CD4-positive, alpha-beta T cell treated with Interleukin-4 for 4 hours (primary cell): ENCODE results near the gene ADAMTSL4.
"Not testable (repeated sequence)": the region's sequence is repeated elsewhere in the genome, so short reads cannot be mapped to it uniquely, and the experiment has no call there.

Source experiments
- DNase-seq: peaks from one replicate; pipeline ENCODE4 v3.0.0-alpha.2; 2020

The ADAMTSL4 gene

DNA sequence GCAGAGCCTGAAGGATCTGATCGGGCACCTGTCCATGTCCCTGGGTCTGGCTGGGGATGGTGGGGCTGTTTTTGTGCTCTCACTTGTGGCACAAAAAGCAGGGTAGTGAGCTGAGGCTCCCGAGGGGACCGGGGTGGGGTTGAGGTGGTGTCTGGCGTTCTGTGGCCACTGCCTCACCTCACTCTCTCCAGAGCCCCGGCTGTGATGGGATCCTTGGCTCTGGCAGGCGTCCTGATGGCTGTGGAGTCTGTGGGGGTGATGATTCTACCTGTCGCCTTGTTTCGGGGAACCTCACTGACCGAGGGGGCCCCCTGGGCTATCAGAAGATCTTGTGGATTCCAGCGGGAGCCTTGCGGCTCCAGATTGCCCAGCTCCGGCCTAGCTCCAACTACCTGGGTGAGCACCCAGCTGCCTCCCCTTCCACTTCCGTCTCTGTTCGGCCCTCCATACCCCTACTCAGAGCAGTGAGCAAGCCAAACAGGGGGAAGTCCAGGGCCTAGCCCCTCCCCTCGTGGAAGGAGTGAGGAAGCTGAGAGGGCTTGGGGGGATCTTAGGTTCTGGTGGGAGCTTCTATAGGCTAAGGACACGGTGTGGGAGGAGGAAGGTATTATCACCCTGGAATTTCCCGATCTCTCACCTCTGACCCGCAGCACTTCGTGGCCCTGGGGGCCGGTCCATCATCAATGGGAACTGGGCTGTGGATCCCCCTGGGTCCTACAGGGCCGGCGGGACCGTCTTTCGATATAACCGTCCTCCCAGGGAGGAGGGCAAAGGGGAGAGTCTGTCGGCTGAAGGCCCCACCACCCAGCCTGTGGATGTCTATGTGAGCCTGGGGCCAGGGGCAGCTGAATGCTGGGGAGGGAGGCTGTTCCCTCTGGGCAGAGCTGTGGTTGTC is 7.0 kb downstream of the ADAMTSL4 start:
- no peak for DNase-seq

DNA sequence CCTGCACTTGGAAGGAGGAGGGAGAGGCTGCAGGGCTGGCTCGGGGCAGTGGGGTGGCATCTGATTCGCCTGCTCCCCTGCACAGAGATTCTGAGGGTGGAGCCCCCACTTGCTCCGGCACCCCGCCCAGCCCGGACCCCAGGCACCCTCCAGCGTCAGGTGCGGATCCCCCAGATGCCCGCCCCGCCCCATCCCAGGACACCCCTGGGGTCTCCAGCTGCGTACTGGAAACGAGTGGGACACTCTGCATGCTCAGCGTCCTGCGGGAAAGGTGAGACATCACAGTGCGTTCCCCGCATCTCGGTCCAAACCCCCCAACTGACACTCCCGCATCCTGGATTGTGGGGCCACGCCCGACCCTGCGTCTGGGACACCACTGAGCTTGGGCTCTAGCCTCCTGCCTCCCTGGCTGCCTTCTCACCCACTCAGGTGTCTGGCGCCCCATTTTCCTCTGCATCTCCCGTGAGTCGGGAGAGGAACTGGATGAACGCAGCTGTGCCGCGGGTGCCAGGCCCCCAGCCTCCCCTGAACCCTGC is 7.9 kb downstream of the ADAMTSL4 start:
- no peak for DNase-seq

DNA sequence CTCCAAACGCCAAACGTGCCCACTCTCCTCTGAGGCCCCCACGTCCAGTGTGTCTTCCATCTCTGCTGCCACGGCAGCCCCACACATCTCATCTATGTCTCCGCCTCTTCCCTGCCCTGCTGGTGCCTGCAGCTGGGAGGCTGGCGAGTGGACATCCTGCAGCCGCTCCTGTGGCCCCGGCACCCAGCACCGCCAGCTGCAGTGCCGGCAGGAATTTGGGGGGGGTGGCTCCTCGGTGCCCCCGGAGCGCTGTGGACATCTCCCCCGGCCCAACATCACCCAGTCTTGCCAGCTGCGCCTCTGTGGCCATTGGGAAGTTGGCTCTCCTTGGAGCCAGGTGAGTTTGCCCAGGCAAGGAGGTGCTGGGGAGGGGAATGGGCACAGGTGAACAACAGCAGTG is 8.6 kb downstream of the ADAMTSL4 start:
- no peak for DNase-seq

DNA sequence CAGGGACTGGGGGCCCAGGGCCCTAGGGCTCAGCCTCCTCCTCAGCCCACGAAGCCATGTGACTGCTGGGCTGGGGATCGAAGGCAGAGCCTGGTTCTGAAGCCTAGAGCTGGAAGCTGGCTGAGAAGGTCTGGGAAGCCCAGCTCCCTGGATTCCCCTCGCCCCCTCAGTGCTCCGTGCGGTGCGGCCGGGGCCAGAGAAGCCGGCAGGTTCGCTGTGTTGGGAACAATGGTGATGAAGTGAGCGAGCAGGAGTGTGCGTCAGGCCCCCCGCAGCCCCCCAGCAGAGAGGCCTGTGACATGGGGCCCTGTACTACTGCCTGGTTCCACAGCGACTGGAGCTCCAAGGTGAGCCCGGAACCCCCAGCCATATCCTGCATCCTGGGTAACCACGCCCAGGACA is 9.1 kb downstream of the ADAMTSL4 start:
- no peak for DNase-seq

DNA sequence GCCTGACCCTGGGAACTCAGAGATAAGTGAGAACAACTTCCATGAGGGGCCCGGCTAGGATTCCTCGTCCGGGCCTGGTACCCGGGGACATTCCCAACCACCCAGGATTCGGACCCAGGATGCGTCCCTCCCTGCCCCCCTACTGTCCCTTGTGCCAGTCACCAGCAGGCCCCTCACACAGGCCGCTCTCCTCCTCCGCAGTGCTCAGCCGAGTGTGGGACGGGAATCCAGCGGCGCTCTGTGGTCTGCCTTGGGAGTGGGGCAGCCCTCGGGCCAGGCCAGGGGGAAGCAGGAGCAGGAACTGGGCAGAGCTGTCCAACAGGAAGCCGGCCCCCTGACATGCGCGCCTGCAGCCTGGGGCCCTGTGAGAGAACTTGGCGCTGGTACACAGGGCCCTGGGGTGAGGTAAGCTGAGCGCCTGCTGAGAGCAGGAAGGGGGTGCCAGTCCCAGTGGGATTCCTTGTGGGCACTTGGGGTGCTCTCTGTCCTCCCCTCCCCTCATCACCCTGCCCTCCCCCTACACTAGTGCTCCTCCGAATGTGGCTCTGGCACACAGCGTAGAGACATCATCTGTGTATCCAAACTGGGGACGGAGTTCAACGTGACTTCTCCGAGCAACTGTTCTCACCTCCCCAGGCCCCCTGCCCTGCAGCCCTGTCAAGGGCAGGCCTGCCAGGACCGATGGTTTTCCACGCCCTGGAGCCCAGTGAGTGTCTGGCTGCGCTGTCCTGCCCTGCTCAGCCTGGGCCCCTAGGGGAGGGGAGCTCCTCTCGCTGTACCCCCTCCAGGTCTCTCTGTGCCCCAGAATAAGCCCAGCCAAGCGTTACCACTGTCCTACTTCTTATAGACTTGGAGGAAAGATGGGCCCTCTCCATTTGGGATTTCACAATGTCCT is 9.8 kb downstream of the ADAMTSL4 start:
- DNase-seq = no peak

DNA sequence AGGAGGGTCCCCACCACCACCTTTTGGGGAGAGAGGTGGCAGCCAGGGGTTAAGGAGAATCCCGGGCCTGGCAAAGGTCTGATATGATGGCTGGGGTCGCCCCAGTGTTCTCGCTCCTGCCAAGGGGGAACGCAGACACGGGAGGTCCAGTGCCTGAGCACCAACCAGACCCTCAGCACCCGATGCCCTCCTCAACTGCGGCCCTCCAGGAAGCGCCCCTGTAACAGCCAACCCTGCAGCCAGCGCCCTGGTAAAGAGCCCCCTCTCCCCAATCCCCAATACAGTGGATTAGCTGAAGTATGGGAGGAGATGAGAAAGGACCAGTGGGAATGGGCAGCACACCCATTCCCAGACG is 10.4 kb downstream of the ADAMTSL4 start:
- DNase-seq = no peak

DNA sequence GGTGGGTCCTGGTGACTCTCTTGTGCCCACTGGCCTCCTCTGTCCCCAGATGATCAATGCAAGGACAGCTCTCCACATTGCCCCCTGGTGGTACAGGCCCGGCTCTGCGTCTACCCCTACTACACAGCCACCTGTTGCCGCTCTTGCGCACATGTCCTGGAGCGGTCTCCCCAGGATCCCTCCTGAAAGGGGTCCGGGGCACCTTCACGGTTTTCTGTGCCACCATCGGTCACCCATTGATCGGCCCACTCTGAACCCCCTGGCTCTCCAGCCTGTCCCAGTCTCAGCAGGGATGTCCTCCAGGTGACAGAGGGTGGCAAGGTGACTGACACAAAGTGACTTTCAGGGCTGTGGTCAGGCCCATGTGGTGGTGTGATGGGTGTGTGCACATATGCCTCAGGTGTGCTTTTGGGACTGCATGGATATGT is 10.8 kb downstream of the ADAMTSL4 start:
- DNase-seq = peak; percentile 67

DNA sequence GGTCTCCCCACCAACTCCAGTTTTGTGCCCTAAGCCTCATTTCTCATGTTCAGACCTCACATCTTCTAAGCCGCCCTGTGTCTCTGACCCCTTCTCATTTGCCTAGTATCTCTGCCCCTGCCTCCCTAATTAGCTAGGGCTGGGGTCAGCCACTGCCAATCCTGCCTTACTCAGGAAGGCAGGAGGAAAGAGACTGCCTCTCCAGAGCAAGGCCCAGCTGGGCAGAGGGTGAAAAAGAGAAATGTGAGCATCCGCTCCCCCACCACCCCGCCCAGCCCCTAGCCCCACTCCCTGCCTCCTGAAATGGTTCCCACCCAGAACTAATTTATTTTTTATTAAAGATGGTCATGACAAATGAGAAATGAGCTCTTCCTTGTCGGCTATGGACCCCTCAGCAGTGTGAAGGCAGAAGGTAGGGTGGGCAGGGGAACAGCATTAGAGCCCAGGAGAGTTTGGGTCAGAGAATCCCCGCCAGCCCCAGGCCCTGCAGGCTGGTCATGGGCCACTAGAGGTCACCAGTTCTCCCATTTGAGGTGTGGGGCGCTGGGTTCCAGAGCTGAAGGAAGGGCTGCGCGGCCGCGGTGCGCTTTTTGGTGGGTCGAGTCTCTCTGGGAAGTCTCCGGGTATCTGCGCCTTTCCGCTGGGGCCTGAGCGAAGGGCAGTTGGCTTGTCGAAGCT is 11.5 kb downstream of the ADAMTSL4 start:
- DNase-seq = peak; percentile 84

DNA sequence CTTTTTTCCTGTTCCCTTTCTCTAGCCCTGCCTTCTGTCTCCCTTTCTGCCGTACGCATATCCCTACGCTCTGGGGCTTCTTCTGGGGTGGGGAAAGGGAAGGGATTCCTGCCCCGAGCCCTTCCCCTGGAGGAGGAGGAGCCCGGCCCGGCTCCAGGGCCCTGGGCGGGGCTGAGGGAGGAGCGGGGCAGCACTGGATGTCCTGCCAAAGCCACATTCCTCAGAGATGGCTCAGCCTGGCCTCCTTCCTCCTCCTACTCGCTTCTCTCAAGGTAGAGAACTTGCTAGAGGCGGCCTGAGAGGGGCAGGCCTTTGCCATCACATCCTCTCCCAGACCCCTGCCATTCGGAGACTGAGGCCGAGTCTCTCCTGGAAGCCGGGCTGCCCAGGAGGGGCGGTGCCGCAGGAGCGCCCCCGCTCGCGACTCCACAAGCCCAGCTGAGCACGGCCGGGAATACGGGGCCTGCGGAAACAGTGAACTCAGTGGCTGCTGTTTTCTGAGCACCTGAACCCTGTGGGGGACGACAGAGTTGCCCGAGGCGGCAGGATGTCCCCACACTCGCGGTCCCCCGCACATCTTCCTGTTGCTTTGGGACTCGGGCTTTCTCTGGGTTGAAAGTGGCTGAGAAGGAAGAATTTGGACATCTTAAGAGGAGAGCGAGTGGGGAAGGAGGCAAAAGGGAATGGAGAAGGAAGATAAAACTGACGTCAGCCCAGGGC is 12.2 kb downstream of the ADAMTSL4 start:
- peak; percentile 64 for DNase-seq

DNA sequence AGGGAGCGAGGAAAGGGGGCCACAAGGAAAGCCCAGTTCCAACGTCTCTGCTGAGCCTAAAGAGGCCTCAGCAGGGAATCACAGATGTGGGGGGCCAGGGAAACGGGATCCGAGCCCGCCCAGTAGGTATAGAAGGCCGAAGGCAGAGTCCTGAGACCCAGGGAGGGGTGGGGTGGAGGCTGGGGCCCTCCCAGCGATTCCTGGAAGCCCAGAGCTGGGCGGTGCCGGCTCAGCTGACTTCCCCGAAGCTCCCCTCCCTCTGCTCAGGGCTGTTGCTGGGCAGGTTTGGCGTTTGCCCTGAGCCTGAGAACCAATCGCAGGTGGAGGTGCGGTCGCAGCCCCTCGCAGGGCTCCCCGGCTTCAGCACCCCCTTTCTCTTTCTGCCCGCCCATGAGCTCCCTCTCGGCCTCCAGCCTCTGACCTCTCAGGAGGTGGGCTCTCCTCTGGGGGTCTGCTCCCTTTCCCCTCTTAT is 12.8 kb downstream of the ADAMTSL4 start:
- DNase-seq = peak; percentile 91

DNA sequence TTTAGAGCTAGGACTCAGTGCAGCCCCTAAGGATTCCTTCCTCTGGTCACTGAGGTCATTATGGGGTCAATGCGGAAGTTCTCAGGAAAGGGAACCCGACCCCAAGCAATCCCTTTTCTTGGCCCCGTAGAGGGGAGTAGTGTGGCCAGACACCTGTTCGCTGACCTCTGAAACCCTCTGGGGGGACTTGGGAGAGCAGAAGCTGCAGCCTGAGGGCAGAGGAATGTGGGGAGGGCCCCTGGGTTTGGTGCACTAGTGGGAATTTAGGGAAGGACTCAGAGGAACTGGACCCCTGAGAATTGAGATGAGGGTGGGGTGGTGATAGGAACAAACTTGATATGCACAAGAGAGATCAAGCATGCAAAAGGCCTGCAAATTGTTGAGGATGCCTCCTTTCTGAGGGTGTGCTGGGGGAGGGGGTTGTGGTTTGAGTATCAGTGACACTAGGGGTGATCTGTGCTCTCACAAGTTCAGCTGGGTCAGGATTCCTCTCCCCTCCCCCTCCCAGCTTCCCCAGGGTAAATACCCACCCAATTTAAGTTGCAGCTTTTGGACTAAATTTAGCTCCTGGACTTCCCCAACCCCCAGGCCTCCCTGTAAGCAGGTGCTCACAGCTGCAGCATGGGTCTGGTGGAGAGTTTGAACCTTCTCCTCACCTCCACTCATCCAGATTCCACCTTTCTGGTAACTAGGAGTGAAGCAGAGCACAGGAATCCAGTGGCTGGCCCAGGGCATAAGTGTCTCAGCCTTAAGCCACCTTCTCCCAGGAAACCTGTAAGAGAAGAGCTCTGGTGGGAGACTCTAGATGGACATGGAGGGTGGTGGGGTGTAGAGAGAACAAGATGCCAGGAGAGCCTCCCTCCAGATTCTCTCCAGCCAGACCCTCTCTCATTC is 13.5 kb downstream of the ADAMTSL4 start:
- DNase-seq = peak; percentile 95

DNA sequence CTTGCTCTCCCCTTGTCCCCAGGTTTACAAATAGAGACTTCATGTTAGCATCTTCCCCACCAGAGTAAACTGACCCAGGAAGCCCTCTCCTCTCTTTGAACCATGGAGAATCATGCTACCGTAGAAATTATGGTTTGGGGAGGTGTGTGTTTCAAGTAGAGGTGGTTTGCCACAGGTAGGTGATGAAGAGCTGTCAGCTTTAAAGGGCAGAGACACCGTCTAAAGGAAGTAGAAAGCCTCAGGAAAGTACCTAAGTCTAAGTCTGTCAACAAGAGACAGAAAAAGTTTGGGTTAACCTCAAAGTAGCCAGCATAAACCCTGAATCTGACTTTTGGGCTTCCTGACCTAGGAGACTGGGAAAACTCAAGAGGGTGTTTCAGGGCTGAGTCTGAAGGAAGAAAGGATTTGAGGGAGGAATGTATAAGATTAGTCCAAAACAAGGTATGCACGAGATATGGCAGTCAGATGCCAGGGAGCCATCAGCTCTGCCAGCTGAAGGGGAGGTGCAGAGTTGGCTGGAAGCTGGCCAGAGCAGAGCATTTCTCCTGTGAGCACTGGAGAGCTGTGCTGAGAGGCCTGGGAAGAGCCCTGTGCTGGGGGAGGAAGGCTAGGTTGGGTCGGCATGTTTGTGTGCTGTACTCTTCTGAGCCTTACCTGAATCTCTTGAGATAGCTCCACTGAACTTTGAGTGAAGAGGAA is 14.3 kb downstream of the ADAMTSL4 start:
- DNase-seq = peak; percentile 93

DNA sequence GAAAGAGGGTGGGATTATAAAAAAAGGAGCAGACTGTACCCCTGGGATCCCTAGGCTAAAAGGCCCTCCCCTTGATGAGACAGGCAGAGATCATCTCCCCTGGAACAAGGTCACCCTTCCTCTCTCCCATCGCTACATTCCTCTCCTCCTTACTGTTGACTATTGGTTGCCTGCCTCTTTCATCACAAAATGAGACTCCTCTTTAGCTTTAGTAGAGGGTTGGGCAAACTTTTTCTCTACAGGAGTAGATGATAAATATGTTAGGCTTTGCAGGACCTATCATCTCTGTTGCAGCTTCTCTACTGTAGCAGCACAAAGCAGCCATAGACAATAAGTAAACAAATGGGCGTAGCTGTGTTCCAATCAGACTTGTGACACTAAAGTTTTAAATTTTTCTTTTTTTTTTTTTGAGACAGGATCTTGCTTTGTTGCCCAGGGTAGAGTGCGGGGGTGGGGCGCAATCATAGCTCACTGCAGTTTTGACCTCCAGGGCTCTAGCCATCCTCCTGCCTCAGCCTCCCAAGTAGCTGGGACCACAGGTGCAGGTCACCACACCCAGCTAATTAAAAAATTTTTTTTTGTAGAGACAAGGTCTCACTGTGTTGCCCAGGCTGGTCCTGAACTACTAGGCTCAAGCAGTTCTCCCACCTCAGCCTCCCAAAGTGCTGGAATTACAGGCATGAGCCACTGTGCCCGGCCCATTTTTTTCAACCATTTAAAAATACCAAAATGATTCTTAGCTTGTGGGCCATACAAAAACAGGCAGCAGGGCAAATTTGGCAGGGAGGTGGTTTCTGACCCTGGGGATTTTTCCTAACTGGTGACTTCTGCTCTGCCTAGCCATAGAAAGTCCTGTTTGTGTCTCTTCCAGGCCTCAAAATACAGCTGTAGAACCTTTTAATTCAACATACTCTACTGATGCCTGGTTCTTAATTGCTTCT is 15.1 kb downstream of the ADAMTSL4 start:
- DNase-seq = peak; percentile 75

DNA sequence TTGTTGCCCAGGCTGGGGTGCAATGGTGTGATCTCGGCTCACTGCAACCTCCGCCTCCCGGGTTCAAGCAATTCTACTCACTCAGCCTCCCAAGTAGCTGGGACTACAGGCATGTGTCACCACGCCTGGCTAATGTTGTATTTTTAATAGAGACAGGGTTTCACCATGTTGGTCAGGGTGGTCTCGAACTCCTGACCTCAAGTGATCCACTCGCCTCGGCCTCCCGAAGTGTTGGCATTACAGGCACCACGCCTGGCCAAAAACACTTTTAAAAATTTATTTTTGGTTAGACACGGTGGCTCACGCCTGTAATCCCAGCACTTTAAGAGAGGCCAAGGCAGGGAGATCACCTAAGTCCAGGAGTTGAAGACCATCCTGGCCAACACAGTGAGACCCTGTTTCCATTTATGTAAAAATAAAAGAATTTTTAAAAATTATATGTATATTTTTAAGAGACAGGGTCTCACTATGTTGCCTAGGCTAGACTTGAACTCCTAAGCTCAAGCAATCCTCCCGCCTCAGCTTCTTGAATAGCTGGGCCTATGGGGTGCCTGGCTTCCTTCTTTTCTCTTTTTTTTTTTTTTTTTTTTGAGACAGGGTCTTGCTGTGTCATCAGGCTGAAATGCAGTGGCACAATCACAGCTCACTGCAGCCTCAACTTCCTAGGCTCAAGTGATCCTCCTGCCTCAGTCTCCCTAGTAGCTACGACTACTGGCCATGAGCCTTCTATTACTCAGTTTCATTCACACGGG is 16.2 kb downstream of the ADAMTSL4 start:
- not testable (repeated sequence) for DNase-seq

DNA sequence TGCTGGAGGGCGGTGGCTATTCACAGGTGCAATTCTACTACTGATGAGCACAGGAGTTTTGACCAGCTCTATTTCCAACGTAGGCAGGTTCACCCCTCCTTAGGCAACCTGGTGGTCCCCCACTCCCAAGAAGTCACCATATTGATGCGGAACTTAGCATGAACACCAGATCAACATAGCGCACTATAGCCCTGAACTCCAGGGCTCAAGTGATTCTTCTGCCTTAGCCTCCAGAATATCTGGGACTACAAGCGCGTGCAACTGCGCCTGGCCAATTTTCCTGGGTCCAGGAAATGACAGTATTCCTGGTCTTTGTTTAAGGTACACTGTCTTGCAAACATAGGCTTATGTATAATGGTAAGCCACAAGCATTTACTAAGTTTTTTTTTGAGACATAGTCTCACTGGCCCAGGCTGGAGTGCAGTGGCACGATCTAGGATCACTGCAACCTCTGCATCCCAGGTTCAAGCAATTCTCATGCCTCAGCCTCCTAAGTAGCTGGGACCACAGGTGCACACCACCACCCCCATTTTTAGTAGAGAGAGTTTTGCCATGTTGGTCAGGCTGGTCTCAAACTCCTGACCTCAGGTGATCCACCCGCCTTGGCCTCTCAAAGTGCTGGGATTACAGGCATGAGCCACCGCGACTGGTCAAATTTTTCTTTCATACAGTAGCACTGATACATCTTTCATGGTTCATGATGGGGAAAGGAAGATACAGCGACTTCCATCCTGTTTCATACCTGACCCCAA is 17.6 kb downstream of the ADAMTSL4 start:
- DNase-seq = no peak

DNA sequence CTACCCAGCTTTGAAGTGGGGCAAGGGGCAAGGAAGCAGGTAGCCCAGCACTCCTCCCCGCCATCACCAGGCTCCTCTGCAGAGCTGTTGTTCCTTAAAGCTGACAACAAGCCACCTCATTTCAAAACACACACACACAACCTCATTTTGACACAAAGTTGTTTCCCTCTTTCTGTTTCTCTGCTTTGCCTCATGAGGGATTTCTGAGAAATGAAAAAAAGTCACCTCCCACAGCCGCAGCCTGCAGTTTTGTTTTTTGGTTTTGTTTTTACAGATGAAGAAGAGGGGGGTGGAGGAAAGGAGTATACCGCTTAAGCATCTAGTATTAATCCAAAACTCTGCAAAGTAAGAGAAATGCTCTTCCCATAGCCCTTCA is 18.1 kb downstream of the ADAMTSL4 start:
- peak; percentile 92 for DNase-seq

DNA sequence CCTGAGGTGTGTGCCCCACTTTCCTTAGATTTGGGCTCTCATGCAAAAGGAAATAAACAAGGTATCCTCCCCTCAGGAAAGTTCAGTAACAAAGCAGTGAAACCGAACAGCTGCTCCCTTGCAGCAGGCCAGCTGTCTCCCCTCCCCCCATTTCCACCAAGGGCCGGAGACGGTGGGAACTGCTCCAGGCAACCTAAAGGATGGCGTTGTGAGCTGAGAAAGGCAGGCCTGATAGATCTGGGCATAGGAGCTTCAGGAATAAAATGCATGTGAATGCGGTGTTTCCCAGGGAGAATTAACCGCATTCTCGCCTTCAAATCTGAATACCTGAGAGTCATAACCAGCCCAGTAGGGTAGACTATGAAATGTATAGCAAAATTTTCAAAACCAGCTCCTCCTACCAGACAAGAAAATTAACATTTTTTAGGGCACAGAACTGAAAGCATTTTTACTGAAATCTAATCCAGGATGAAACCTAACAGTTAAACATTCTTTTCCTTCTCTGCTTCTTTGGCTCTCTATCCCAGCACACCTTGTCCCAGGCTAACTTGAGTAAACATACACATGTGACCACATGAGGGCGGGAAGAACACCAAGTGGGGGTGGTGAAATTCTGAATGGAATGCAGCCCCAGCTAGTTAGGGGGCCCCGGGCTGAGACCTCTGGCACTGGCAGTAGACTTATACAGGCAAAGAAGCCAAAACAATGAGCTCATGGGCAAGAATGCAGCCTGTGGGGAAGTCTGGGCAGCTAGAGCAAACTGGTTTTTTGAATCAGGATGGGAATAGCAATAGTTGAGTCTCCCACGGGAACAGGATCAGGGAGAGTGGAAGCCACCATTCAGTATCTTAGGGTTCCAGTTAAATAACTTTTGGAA is 18.7 kb downstream of the ADAMTSL4 start:
- DNase-seq = no peak
